Activated CD8-positive, alpha-beta memory T cell treated with anti-CD3 and anti-CD28 coated beads, Interleukin-2, amount 10 ng/mL, durations not matched to agents 7 days and 5 days (primary cell): ENCODE results near the gene MPP1. TPM values are rescaled to one million over a fixed set of nuclear protein-coding genes. Genes with fewer than 3 reads are reported as not detected.

ENCODE experiments used
- ATAC-seq: fragments of 150-1000 bp; cut with Tn5 transposase; one replicate; pipeline ENCODE4 v1.10.0; 2021; ENCODE audit warnings: moderate library complexity
- CTCF ChIA-PET: fragments of 350-600 bp; sonication (Branson Sonifier 250); formaldehyde crosslinking; loops from one replicate; lab custom pipeline; 2021; ENCODE audit warnings: antibody characterized with exemption; lab: Charles Lee
- DNase-seq: peaks from one replicate; pipeline ENCODE4 v3.0.0-alpha.2; 2020
- H3K27ac Mint-ChIP-seq: one replicate; pipeline ENCODE4 v1.8.0; 2021; ENCODE audit warnings: mild to moderate bottlenecking, mixed read lengths
- H3K27me3 Mint-ChIP-seq: one replicate; pipeline ENCODE4 v1.8.0; 2021; ENCODE audit warnings: mixed read lengths
- H3K36me3 Mint-ChIP-seq: one replicate; pipeline ENCODE4 v1.8.0; 2021; ENCODE audit warnings: mild to moderate bottlenecking, mixed read lengths
- H3K4me1 Mint-ChIP-seq: one replicate; pipeline ENCODE4 v1.8.0; 2021; ENCODE audit warnings: mixed read lengths
- H3K4me3 Mint-ChIP-seq: one replicate; pipeline ENCODE4 v1.8.0; 2021; ENCODE audit warnings: mild to moderate bottlenecking, moderate library complexity, mixed read lengths
- H3K9me3 Mint-ChIP-seq: one replicate; pipeline ENCODE4 v1.8.0; 2022; ENCODE audit warnings: low read depth, mixed read lengths
- total RNA-seq, 2 experiments: library from RNA; stranded (reverse); gene quantifications; one replicate each; pipeline ENCODE4 v1.2.3, GENCODE V29; 2021

MPP1 gene
- total RNA-seq, 2 experiments from 2014 or later: 29.0 to 37.4 TPM

DNA sequence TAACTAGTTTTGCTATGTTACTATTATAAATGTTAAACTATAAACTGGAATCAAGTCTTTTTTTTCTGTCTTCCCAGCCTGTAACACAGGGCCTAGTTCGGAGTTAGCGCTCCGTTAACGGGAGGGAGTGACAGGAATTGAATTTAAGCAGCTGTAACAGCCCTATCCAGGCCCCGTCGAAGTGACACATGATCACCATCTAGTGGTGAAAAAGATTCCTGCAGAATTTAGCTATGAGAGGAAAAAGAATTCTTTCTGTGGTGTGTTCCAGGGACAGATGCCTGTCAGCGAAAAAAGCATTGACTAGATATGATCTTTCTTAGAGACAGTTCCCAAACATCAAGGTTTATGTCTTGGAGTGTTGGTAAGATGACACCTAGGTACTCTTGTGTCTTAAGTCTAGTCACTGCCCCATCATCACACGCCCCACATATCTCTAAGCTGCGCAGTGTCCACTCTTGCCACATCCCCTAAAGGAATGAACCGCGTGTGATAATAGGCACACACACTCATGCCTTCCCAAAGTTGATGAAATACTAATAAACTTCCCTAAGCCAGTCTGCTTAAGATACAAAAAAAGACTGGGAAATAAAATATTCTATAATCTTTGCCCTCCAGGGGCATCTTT lies 56.5 kb downstream of the MPP1 start:
- CTCF ChIA-PET: interaction anchor here (0.8 to 6.9 kb wide), 15 partner anchors 8 to 93 kb away, joined by 3 to 93 read pairs (median 6); partner anchors contain the start of gene DKC1
- Mint-ChIP-seq H3K27ac (peak overlapping the region; percentile 72), H3K4me1 (peaks cover 42% of the 10 kb centered on the region), H3K27me3 (peaks cover 2% of the 10 kb centered on the region), H3K4me3 (peak overlapping the region; percentile 84), H3K36me3 (peaks cover 20% of the 10 kb centered on the region), H3K9me3 (peaks cover 3% of the 10 kb centered on the region)
- DNase-seq: peak; percentile 68
- peak; percentile 69 for ATAC-seq

DNA sequence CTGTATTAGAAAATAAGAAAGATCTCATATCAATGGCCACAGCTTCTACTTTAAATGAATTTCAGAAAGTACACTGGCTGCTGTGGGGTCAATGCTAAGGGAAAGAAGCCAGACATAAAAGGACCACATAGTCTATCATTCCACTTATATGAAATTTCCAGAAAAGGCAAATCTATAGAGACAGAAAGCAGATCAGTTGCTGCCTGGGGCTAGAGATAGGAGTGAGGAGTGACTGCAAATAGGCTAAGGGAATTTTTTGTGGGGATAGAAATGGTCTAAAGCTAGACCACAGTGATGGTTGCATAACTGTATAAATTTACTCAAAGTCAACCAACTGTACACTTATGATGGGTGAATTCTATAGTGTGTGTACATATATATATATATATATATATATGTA lies 62.7 kb downstream of the MPP1 start:
- H3K36me3 Mint-ChIP-seq: peaks cover 37% of the 10 kb centered on the region
- no peaks in the 10 kb centered on the region for H3K27me3 Mint-ChIP-seq
- H3K9me3 Mint-ChIP-seq: peaks cover 3% of the 10 kb centered on the region
- H3K4me3 Mint-ChIP-seq: no peak overlapping the region
- peaks cover 67% of the 10 kb centered on the region for H3K4me1 Mint-ChIP-seq
- DNase-seq: no peak
- CTCF ChIA-PET: interaction anchor here (0.7 to 2.6 kb wide), 3 partner anchors 11 to 23 kb away, joined by 3 to 7 read pairs (median 3); no protein-coding TSS in a partner anchor
- ATAC-seq: no peak
- H3K27ac Mint-ChIP-seq: peak overlapping the region; percentile 65

GRCh38 chrX:154739952-154740465 lies 65.3 kb downstream of the MPP1 start:
- peak overlapping the region; percentile 9 for H3K4me3 Mint-ChIP-seq
- peaks cover 77% of the 10 kb centered on the region for H3K4me1 Mint-ChIP-seq
- no peaks in the 10 kb centered on the region for H3K9me3 Mint-ChIP-seq

DNA sequence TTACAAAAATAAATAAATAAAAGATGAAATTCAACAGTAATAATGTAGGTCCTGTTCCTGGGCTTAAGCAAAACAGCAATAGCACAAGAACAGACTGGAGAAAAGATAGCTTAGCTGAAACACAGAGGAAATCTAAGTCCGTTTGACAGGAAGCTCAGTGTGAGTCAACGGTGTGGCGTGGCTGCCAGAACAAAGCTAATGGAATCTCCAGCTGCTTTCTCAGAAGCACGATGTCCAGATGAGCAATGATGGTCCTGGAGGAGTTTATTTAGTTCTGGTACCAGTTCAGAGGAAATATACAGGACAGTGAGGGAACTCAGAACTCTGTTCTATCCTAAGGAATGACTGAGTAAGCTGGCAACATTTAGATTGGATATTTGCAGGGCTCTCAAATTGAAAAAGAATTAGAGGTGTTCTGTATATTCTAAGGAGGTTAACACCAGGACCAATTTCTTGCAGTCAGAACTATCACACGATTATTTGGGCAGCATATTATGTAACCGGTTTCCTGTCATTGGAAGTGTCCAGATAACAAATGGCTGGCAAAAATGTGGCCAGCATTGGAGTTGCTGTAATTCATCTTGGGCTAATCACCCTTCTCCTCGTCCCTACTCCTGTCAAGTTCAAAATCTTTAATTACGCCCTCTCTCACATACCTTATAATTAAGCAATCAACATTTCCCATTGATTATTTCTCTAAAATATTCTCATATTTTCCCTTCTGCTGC lies 67.1 kb downstream of the MPP1 start:
- H3K27ac Mint-ChIP-seq: peak overlapping the region; percentile 99
- peaks cover 85% of the 10 kb centered on the region for H3K4me1 Mint-ChIP-seq
- peak; percentile 60 for DNase-seq
- H3K36me3 Mint-ChIP-seq: peaks cover 39% of the 10 kb centered on the region
- peak; percentile 55 for ATAC-seq
- H3K9me3 Mint-ChIP-seq: no peaks in the 10 kb centered on the region
- CTCF ChIA-PET: interaction anchor here (1.1 to 10.2 kb wide), 4 partner anchors 10 to 20 kb away, joined by 8 to 93 read pairs (median 18); partner anchors contain the start of gene GAB3
- H3K27me3 Mint-ChIP-seq: no peaks in the 10 kb centered on the region
- H3K4me3 Mint-ChIP-seq: peak overlapping the region; percentile 49

More at GRCh38 chrX:154739952-154740465, 65.3 kb downstream of the MPP1 start:
- ATAC-seq (no peak), DNase-seq (no peak)
- CTCF ChIA-PET: interaction anchor here (1.1 kb wide), 1 partner anchor 9 kb away, joined by 4 read pairs; no protein-coding TSS in a partner anchor
- Mint-ChIP-seq H3K27me3 (no peaks in the 10 kb centered on the region), H3K27ac (peak overlapping the region; percentile 77), H3K36me3 (peaks cover 47% of the 10 kb centered on the region)

- Mint-ChIP-seq H3K4me1 (peaks cover 88% of the 10 kb centered on the region), H3K4me3 (peak overlapping the region; percentile 33), H3K27ac (peak overlapping the region; percentile 99), H3K36me3 (peaks cover 34% of the 10 kb centered on the region), H3K9me3 (no peaks in the 10 kb centered on the region), H3K27me3 (no peaks in the 10 kb centered on the region)
- DNase-seq (no peak), ATAC-seq (no peak)
- CTCF ChIA-PET: interaction anchor here (2.0 to 10.2 kb wide), 3 partner anchors 12 to 19 kb away, joined by 11 to 93 read pairs (median 26); partner anchors contain the start of gene GAB3
Measured at GRCh38 chrX:154737136-154737535, 68.1 kb downstream of the MPP1 start.

- Mint-ChIP-seq H3K9me3 (no peaks in the 10 kb centered on the region), H3K27me3 (no peaks in the 10 kb centered on the region), H3K36me3 (peaks cover 35% of the 10 kb centered on the region), H3K4me3 (peak overlapping the region; percentile 74), H3K27ac (peak overlapping the region; percentile 99), H3K4me1 (peaks cover 90% of the 10 kb centered on the region)
- DNase-seq: no peak
- ATAC-seq: no peak
- CTCF ChIA-PET: interaction anchor here (4.2 to 10.2 kb wide), 2 partner anchors 13 to 17 kb away, joined by 26 to 93 read pairs; partner anchors contain the start of gene GAB3
Measured at GRCh38 chrX:154735695-154736393, 69.4 kb downstream of the MPP1 start.

DNA sequence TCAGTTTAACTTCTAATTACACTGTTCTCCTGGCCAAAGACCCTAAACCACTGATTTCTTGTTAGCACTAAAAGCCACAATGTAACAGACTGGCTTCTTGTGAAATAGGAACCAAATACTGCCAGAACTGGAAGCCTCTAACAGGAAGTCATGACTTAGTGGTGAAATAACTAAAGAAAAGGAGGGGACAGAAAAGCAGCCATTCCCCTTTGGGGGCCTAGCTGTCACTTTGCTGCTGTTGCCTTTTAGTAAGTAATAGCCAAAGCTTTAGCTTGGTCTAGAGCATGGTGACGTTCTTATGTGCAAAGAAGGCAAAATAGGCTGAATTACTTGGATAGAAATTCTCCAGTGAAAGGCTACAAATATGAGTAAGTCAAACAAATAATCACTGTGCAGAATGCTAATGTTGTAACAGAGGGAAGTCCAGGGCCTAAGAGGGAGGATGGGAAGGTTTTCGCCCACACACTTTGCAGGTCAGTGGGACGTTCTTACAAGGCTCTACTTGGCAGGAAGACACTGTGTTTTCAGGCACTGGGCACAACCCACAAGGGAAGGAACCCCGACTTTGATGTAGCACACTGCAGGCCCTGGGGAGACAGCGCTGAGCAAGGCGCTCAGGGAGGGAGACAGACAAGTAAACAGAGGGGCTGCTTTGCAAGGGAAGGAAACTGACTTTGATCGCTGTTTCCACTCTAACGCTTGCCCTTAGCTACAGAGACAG lies 71.1 kb downstream of the MPP1 start:
- no peaks in the 10 kb centered on the region for H3K9me3 Mint-ChIP-seq
- no peaks in the 10 kb centered on the region for H3K27me3 Mint-ChIP-seq
- peak overlapping the region; percentile 74 for H3K4me3 Mint-ChIP-seq
- H3K36me3 Mint-ChIP-seq: peaks cover 36% of the 10 kb centered on the region
- CTCF ChIA-PET: interaction anchor here (0.7 to 10.2 kb wide), 5 partner anchors 9 to 72 kb away, joined by 3 to 93 read pairs (median 3); partner anchors contain the start of gene GAB3
- ATAC-seq (peak; percentile 62), DNase-seq (peak; percentile 63)
- H3K4me1 Mint-ChIP-seq: peaks cover 95% of the 10 kb centered on the region
- peak overlapping the region; percentile 99 for H3K27ac Mint-ChIP-seq

- DNase-seq (no peak), ATAC-seq (peak; percentile 15)
- H3K4me1 Mint-ChIP-seq: peaks cover 96% of the 10 kb centered on the region
- peak overlapping the region; percentile 74 for H3K4me3 Mint-ChIP-seq
- no peaks in the 10 kb centered on the region for H3K9me3 Mint-ChIP-seq
- peaks cover 39% of the 10 kb centered on the region for H3K36me3 Mint-ChIP-seq
- H3K27me3 Mint-ChIP-seq: no peaks in the 10 kb centered on the region
- CTCF ChIA-PET: interaction anchor here (10.2 kb wide), 1 partner anchor 16 kb away, joined by 93 read pairs; the partner anchor contains the start of gene GAB3
- peak overlapping the region; percentile 99 for H3K27ac Mint-ChIP-seq
Measured at GRCh38 chrX:154733066-154733425, 72.2 kb downstream of the MPP1 start.

DNA sequence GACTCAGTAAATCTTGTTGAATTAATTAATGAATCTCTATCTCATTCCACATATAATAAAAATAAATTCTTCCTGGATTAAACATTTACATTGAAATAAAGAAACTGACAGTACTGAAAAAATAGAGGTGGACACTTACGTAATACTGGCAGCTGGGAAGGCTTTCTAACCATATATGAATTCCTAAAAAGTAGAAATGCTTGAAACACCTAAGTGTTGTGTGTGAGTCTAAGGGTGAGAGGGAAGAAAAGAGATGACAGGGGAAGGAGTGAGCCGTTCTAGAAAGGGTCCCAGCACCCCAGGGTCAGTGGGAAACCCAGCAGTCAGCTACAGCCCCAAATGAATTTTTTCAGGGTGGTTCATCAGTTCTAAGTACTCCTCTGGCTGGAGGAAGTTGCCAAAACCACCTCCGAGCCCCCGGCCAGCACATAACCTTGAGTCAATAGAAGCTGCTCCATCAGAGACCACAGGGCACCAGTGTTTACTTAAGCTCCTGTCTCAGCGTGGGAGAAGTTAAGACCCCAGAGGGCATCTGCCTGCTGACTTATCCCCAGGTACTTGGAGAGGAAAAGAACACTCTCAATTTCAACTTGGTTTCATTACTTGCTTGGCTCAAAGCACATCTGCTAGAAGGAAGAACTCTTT lies 72.7 kb downstream of the MPP1 start:
- Mint-ChIP-seq H3K4me1 (peaks cover 98% of the 10 kb centered on the region), H3K27me3 (no peaks in the 10 kb centered on the region), H3K36me3 (peaks cover 38% of the 10 kb centered on the region), H3K9me3 (no peaks in the 10 kb centered on the region), H3K4me3 (peak overlapping the region; percentile 74), H3K27ac (peak overlapping the region; percentile 99)
- ATAC-seq: peak; percentile 16
- CTCF ChIA-PET: interaction anchor here (1.1 to 10.2 kb wide), 5 partner anchors 10 to 20 kb away, joined by 3 to 93 read pairs (median 4); partner anchors contain the start of gene GAB3
- peak; percentile 63 for DNase-seq

GRCh38 chrX:154731881-154732280 lies 73.4 kb downstream of the MPP1 start:
- no peaks in the 10 kb centered on the region for H3K27me3 Mint-ChIP-seq
- DNase-seq (no peak), ATAC-seq (peak; percentile 27)
- no peaks in the 10 kb centered on the region for H3K9me3 Mint-ChIP-seq
- peaks cover 38% of the 10 kb centered on the region for H3K36me3 Mint-ChIP-seq
- H3K4me1 Mint-ChIP-seq: peaks cover 98% of the 10 kb centered on the region
- CTCF ChIA-PET: interaction anchor here (1.1 to 10.2 kb wide), 5 partner anchors 11 to 19 kb away, joined by 3 to 93 read pairs (median 4); partner anchors contain the start of gene GAB3
- H3K4me3 Mint-ChIP-seq: peak overlapping the region; percentile 65
- H3K27ac Mint-ChIP-seq: peak overlapping the region; percentile 99

DNA sequence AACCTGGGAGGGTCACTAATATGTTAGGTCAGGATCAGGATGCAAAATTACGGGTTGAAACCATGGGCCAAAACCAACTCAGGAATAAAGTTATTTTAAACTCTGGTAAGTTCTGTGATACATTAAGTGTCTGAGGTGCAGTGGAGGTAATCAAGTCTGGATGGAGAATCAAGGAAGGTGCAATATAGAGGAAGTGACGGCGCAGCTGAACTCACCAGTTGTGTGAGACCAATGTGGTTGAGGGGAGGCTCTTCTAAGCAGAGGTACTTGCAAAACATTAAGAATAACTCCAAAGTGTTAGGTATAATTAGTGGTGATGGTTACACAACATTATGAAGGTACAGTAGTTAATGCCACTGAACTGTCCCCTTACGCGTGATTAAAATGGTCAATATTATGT lies 74.1 kb downstream of the MPP1 start:
- peak overlapping the region; percentile 99 for H3K27ac Mint-ChIP-seq
- peak; percentile 68 for DNase-seq
- peaks cover 98% of the 10 kb centered on the region for H3K4me1 Mint-ChIP-seq
- peak overlapping the region; percentile 65 for H3K4me3 Mint-ChIP-seq
- peak; percentile 38 for ATAC-seq
- H3K36me3 Mint-ChIP-seq: peaks cover 37% of the 10 kb centered on the region
- H3K9me3 Mint-ChIP-seq: no peaks in the 10 kb centered on the region
- CTCF ChIA-PET: interaction anchor here (1.2 to 10.2 kb wide), 4 partner anchors 10 to 18 kb away, joined by 3 to 93 read pairs (median 5); partner anchors contain the start of gene GAB3
- no peaks in the 10 kb centered on the region for H3K27me3 Mint-ChIP-seq
